ENCODE measurements around the gene ARHGAP21. TPM values are rescaled to one million over a fixed set of nuclear protein-coding genes. Genes with fewer than 3 reads are reported as not detected.

The ARHGAP21 gene
- total RNA-seq, 1 experiment from 2014 or later: 59.4 TPM

- H4K20me1 ChIP-seq (ENCODE audit: control insufficient read depth, insufficient read depth, insufficient read length): no peaks in the 10 kb centered on the region
Observed at GRCh38 chr10:24751716-24752115, 28.0 kb upstream of the ARHGAP21 start.

More at GRCh38 chr10:24751716-24752115, 28.0 kb upstream of the ARHGAP21 start:
- H3K4me1 Mint-ChIP-seq: no peaks in the 10 kb centered on the region
- no peaks in the 10 kb centered on the region for H3K9me3 ChIP-seq (ENCODE audit: control insufficient read depth, low read depth, low read length)
- H2BK20ac ChIP-seq (ENCODE audit: low read depth, low read length, poor library complexity, severe bottlenecking): no peak overlapping the region
- whole genome bisulfite sequencing (ENCODE audit: extremely low coverage, insufficient read length, low lambda C conversion rate): no CpG with 5 or more reads among the region's 1 CpG
- no peak overlapping the region for H3K9ac ChIP-seq (ENCODE audit: extremely low read depth, insufficient read length, low read length)
- no peak overlapping the region for H3K4me2 ChIP-seq (ENCODE audit: insufficient read depth, insufficient read length, low read length)
- no peak overlapping the region for H2BK5ac ChIP-seq (ENCODE audit: insufficient read length, low read length)
- H3K4ac ChIP-seq (ENCODE audit: low read depth, low read length): no peak overlapping the region
- H2AK5ac ChIP-seq (ENCODE audit: insufficient read length, low read length): no peak overlapping the region
- H3K23ac ChIP-seq (ENCODE audit: insufficient read length, low read depth, low read length): no peak overlapping the region
- H4K8ac ChIP-seq (replicated peaks; ENCODE audit: insufficient read length, low read depth, low read length): no peak overlapping the region
- no peaks in the 10 kb centered on the region for H3K79me1 ChIP-seq (ENCODE audit: insufficient read depth, low read depth, low read length, poor library complexity, severe bottlenecking)
- H3K79me2 ChIP-seq (ENCODE audit: insufficient read depth, low read length): no peaks in the 10 kb centered on the region
- H3K27ac ChIP-seq (ENCODE audit: insufficient read length, low read depth, low read length): no peak overlapping the region
- H4K5ac ChIP-seq (ENCODE audit: insufficient read length, low read depth, low read length): no peak overlapping the region
- no peak overlapping the region for H3K14ac ChIP-seq (ENCODE audit: insufficient read depth, low read length)
- no peak overlapping the region for H3K27ac Mint-ChIP-seq
- no peak overlapping the region for H3K18ac ChIP-seq (ENCODE audit: insufficient read length, low read depth, low read length)
- H2BK12ac ChIP-seq (ENCODE audit: insufficient read length, low read depth, low read length): no peak overlapping the region
- no peak overlapping the region for H3K56ac ChIP-seq (ENCODE audit: insufficient read length, low read depth, low read length)
- no peak overlapping the region for H4K91ac ChIP-seq (ENCODE audit: insufficient read length, low read depth, low read length)
- no peak overlapping the region for H3K4me3 Mint-ChIP-seq
- no peaks in the 10 kb centered on the region for H3K36me3 Mint-ChIP-seq (ENCODE audit: insufficient read depth in 1 of 3, low read depth in 3 of 3)
- H2BK15ac ChIP-seq (ENCODE audit: low read depth, low read length): no peak overlapping the region
- H2AFZ ChIP-seq (ENCODE audit: low read length): no peak overlapping the region
- H3K27me3 ChIP-seq (ENCODE audit: insufficient read depth, low read length): no peaks in the 10 kb centered on the region
- H3K9me3 Mint-ChIP-seq: no peaks in the 10 kb centered on the region
- TF ChIP-seq CTCF (conservative IDR thresholded peaks at IDR 0.05): no peak
- no peak for DNase-seq
- H3T11ph ChIP-seq (ENCODE audit: low read length): no peak overlapping the region
- H2BK120ac ChIP-seq (ENCODE audit: low read depth, low read length, poor library complexity, severe bottlenecking): no peak overlapping the region
- H3K4me1 ChIP-seq (ENCODE audit: insufficient read depth, low read length): no peaks in the 10 kb centered on the region
- no peaks in the 10 kb centered on the region for H3K27me3 Mint-ChIP-seq (ENCODE audit: low read depth)
- no peaks in the 10 kb centered on the region for H3K23me2 ChIP-seq (ENCODE audit: insufficient read length, low read depth, low read length, poor library complexity, severe bottlenecking)

Data from H9 (cell line).